HG02884 (cell line): ENCODE measurements around the gene SPRR5.

Source experiments
- ATAC-seq: cut with Tn5 transposase; IDR thresholded peaks from one replicate; pipeline ENCODE4 v1.9.1; 2021; ENCODE audit warnings: mild to moderate bottlenecking, moderate library complexity; ENCODE audit not compliant: unreplicated experiment

SPRR5 gene

GRCh38 chr1:152942161-152942560, 4.8 kb upstream of the SPRR5 start:
- ATAC-seq: no peak

- no peak for ATAC-seq
Observed at GRCh38 chr1:152946248-152946647, 758 bp upstream of the SPRR5 start.

GRCh38 chr1:152951711-152952110, 4.7 kb downstream of the SPRR5 start:
- no peak for ATAC-seq

- no peak for ATAC-seq
Observed at GRCh38 chr1:152953761-152954160, 6.8 kb downstream of the SPRR5 start.

GRCh38 chr1:152954436-152954835, 7.4 kb downstream of the SPRR5 start:
- ATAC-seq: no peak

GRCh38 chr1:152957561-152957960, 10.6 kb downstream of the SPRR5 start:
- no peak for ATAC-seq

- ATAC-seq: no peak
Observed at GRCh38 chr1:152959273-152959672, 12.3 kb downstream of the SPRR5 start.

GRCh38 chr1:152959801-152960451, 12.9 kb downstream of the SPRR5 start:
- ATAC-seq: no peak

- no peak for ATAC-seq
Observed at GRCh38 chr1:152960452-152961044, 13.5 kb downstream of the SPRR5 start.

GRCh38 chr1:152961226-152961891, 14.4 kb downstream of the SPRR5 start:
- ATAC-seq: no peak

GRCh38 chr1:152962876-152963415, 15.9 kb downstream of the SPRR5 start:
- ATAC-seq: no peak

GRCh38 chr1:152964536-152964935, 17.5 kb downstream of the SPRR5 start:
- ATAC-seq: no peak

GRCh38 chr1:152965853-152966252, 18.8 kb downstream of the SPRR5 start:
- ATAC-seq: no peak

GRCh38 chr1:152967201-152967600, 20.2 kb downstream of the SPRR5 start:
- ATAC-seq: no peak

- no peak for ATAC-seq
Observed at GRCh38 chr1:152968248-152968647, 21.2 kb downstream of the SPRR5 start.

GRCh38 chr1:152969036-152969435, 22.0 kb downstream of the SPRR5 start:
- ATAC-seq: no peak

- no peak for ATAC-seq
Observed at GRCh38 chr1:152970495-152970894, 23.5 kb downstream of the SPRR5 start, which contains the start of gene SPRR4. SPRR4 (plus strand) TSS chr1:152970648; CDS start chr1:152971891, 1,243 bp downstream.

GRCh38 chr1:152972196-152972886, 25.3 kb downstream of the SPRR5 start:
- ATAC-seq: no peak

- no peak for ATAC-seq
Observed at GRCh38 chr1:152976688-152977087, 29.7 kb downstream of the SPRR5 start.

GRCh38 chr1:152977614-152978013, 30.6 kb downstream of the SPRR5 start:
- no peak for ATAC-seq

- no peak for ATAC-seq
Observed at GRCh38 chr1:152980676-152981075, 33.7 kb downstream of the SPRR5 start.
